GM21717 (cell line): ENCODE measurements around the gene AFP.
A peak's percentile ranks its signal among the peaks of the same experiment; 100 is the strongest.

Experiments used
- ATAC-seq: cut with Tn5 transposase; IDR thresholded peaks from one replicate; pipeline ENCODE4 v1.9.1; 2021; ENCODE audit warnings: mild to moderate bottlenecking, moderate library complexity; ENCODE audit not compliant: unreplicated experiment

Gene AFP

DNA sequence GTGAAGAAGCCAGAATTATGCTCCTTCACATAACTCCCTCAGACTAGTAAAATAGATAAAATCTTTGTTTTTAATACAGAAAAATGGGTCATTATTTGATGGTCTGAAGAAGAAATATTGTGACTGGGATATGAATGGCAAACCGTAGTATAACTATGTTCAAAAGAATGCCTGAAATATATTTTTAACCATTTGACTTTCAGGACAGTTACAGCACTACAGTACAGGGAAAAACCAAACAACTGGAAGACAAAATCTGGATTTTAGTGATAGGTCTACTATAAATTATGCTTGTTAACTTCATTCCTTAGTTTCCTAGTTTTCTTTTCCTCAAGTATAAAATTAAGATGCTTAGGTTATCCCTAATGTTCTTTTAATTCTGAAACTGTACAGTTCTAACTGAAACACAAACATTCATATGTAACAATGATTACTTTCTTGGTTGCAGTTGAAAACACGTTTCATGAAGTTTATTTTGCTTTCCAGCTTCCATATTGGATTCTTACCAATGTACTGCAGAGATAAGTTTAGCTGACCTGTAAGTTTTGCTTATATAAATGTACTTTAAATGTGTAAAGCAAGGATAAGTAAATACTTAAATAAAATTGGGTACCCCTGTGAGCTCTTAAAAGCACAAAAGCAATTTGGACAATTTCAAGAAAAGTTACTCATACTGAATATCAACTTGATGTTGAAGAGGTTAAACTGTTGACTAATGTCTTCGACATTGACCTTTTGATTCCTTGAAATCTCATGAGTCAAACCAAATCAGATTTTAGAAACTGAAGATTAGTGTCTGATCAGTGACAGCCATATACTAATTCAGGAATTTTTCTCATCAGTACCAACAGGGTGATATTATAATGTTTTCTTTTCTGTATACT lies 895 bp downstream of the AFP start:
- ATAC-seq = no peak

GRCh38 chr4:73437558-73437956 lies 1.5 kb downstream of the AFP start:
- ATAC-seq = no peak

GRCh38 chr4:73438048-73438447 lies 2.0 kb downstream of the AFP start:
- ATAC-seq = no peak

GRCh38 chr4:73438582-73439215 lies 2.7 kb downstream of the AFP start:
- ATAC-seq = no peak

- no peak for ATAC-seq
Observed at GRCh38 chr4:73439445-73439844, 3.4 kb downstream of the AFP start.

DNA sequence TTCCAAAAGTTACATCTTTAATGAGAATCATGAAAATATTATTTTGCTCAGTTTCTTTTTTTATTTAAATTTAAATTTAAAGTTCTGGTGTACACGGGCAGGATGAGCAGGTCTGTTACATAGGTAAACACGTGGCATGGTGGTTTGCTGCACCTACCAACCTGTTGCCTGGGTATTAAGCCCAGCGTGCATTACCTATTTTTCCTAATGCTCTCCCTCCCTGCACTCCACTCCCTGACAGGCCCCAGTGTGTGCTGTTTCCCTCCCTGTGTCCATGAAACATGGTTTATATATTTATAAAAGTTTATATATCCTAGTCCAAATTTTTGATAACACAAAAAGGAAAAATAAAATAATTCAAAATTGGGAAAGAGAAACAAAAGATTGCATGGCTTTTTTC lies 4.0 kb downstream of the AFP start:
- no peak for ATAC-seq

DNA sequence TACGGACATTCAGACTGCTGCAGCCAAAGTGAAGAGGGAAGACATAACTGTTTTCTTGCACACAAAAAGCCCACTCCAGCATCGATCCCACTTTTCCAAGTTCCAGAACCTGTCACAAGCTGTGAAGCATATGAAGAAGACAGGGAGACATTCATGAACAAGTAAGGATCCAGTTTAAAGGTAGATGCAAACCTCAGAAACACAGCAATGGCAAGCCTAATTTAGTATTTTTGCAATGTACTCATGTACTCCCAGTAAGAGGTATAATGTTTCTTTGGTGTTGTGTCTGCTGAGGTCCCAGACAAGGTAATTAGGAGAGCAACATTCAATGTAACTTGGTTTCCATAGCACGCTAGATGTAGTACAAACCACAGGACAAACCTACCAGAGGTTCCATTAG lies 4.6 kb downstream of the AFP start:
- ATAC-seq = no peak

- no peak for ATAC-seq
Observed at GRCh38 chr4:73442275-73442674, 6.3 kb downstream of the AFP start.

DNA sequence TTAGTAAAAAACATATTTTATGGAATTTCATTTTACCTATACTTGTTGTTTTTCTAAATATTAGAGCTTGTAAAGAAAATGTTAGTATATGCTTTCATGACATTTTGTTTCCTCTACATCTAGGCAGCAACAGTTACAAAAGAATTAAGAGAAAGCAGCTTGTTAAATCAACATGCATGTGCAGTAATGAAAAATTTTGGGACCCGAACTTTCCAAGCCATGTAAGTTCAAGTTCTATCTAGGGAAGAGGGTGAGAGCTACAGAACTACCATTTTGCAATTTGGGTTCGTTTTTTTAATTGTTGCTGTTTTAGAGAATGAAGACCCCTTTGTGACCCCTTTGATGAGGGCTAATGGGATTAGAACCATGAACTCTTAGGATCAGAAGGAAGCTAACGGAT lies 7.2 kb downstream of the AFP start:
- no peak for ATAC-seq

GRCh38 chr4:73445383-73446335 lies 9.6 kb downstream of the AFP start:
- no peak for ATAC-seq

- peak; percentile 98 for ATAC-seq
Observed at GRCh38 chr4:73446336-73446938, 10.4 kb downstream of the AFP start.

DNA sequence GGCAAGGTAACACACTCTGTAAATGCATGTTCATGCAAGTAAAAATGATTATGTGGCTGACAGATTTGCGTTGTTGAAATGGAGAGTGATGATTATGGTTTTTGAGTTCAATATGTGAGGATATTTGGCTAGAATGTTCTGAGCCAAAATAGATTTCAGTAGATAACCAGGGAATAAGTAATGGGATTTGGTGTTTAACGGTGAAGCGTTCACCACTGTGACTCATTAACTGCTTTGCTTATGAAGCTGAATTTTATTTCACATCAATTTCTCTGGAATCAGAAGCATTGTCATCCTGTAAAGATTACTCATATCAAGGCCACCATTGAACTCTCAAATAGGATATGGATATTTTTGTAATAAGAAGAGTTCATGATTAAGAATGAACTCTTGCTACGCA lies 11.7 kb downstream of the AFP start:
- no peak for ATAC-seq

GRCh38 chr4:73448448-73449203 lies 12.6 kb downstream of the AFP start:
- no peak for ATAC-seq

DNA sequence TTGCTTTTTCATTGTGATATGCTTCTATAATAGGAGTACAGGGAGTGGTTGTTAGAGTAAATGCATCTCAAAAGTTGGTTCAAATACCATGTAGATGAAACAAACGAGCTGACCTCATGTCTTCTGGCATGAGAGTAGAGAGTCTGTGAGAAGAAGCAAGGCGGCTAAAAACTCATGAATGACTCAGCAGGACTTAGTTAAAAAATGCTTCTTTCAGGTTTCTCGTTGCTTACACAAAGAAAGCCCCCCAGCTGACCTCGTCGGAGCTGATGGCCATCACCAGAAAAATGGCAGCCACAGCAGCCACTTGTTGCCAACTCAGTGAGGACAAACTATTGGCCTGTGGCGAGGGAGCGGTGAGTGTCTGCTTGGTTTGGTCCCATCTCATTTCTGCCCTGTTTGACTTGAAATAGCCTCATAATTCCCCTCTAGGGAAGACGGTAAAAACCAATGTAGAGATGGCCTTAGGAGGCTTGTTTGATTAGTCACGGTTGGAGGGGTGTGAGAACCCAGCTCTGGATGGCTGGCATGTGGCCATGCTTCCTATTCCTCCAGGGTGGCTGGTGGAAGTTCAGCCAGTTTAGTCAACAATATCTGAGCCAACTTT lies 14.5 kb downstream of the AFP start:
- ATAC-seq = no peak

DNA sequence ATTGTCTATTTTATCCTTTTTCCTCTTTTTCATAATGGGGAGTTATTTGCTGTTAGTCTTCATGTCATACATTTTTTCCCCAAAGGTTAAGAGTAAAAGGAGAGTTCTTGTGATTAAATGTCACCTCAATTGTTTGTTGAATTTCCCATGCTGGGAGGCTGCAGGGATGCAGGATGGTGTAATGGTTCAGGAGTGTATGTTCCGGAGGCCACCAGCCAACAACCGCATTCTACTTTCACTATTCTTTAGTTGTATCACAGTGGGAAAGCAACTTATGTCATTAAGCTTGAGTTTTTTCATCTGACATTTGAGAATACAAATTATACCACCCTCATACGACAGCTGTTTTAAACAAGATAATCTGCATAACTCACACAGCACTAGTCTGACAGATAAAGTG lies 15.4 kb downstream of the AFP start:
- no peak for ATAC-seq

DNA sequence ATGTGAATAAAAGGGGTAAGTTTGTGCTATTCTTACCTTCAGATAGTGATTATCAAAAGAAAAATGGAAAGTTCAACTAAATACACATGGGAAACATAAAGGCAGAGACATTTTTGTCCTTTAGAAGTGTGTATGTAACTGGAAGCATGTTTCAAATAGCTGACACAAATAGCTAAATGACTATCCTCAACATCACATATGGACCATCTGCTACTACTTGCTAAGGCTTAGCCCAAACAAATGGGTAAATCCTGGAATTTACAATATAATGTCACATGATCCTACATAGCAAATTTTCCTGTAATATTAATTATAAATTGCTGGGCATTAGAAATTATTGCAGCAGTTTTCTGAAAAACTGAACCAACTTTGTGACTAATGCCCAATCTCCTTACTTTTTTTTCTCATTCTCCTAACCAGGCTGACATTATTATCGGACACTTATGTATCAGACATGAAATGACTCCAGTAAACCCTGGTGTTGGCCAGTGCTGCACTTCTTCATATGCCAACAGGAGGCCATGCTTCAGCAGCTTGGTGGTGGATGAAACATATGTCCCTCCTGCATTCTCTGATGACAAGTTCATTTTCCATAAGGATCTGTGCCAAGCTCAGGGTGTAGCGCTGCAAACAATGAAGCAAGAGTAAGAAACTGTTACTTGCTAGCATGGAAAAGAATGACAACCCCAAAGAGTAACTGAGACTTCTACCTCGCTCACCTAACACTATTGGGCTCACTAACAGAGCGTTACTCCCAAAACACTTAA lies 16.1 kb downstream of the AFP start:
- ATAC-seq = no peak

- ATAC-seq = no peak
Observed at GRCh38 chr4:73452953-73453700, 17.1 kb downstream of the AFP start.

GRCh38 chr4:73453701-73454005 lies 17.6 kb downstream of the AFP start:
- ATAC-seq = no peak

DNA sequence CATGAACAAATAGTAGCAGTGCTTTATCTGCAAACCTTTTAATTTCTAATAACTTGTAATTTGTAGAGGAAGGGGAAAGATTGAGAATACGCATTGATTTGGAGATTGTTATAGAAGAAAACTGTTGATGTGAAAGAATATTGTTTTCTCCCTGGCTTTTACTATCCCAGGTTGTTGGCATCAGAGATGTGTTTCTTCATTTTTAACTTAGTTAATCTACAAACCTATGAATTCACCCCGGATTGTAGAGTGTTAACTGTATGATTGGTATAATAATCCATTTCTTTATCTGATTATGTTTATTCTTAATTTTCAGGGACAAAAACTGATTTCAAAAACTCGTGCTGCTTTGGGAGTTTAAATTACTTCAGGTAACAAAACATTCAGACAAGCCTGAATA lies 18.9 kb downstream of the AFP start:
- no peak for ATAC-seq
